Measurements from ENCODE around the gene PAX9. TPM values are rescaled to one million over a fixed set of nuclear protein-coding genes. Genes with fewer than 3 reads are reported as not detected.

The PAX9 gene
- total RNA-seq, 1 experiment from 2014 or later = 14.9 TPM

- Histone ChIP-seq H3K36me3 (ENCODE audit: low read depth, low read length) (no peaks in the 10 kb centered on the region), H3K4me2 (ENCODE audit: low read length) (no peak overlapping the region), H4K20me1 (ENCODE audit: low read length) (no peaks in the 10 kb centered on the region), H3K27me3 (ENCODE audit: low read length) (no peaks in the 10 kb centered on the region), H3K9ac (ENCODE audit: low read length) (no peak overlapping the region), H3K79me2 (ENCODE audit: low read length) (no peaks in the 10 kb centered on the region), H3K4me3 (ENCODE audit: low read length) (no peak overlapping the region), H3K9me2 (replicated peaks; ENCODE audit: low read length) (no peaks in the 10 kb centered on the region), H3K9me3 (ENCODE audit: low read length) (no peaks in the 10 kb centered on the region), H3K4me1 (ENCODE audit: insufficient read depth, low read length) (peaks cover 15% of the 10 kb centered on the region), H2AFZ (ENCODE audit: low read length) (no peak overlapping the region), H3F3A (ENCODE audit: low read length, unreplicated experiment) (no peaks in the 10 kb centered on the region), H3K27ac (ENCODE audit: low read length) (no peak overlapping the region)
- intact Hi-C loops (cut with micrococcal nuclease) = loop anchor here (5.0 kb wide), 1 partner anchor 579 kb away; no protein-coding TSS in a partner anchor
- ChIA-PET CTCF (no interaction called here), POLR2A (ENCODE audit: unreplicated experiment) (no interaction called here)
- no peak for TF ChIP-seq EZH2 (IDR thresholded peaks at IDR 0.05; ENCODE audit: low read length, unreplicated experiment)
- TF ChIP-seq CTCF (conservative IDR thresholded peaks at IDR 0.05; ENCODE audit: low read depth, low read length) = no peak
- no peak for TF ChIP-seq EZH2phosphoT487 (IDR thresholded peaks at IDR 0.05; ENCODE audit: borderline replicate concordance, low read length)
- no TSS peak for BruUV-seq (replicated peaks)
- DNase-seq (no peak), ATAC-seq (no peak)
Measured at GRCh38 chr14:36653413-36653812, 8.2 kb upstream of the PAX9 start.

GRCh38 chr14:36653962-36654793, 7.5 kb upstream of the PAX9 start:
- ChIA-PET POLR2A (ENCODE audit: unreplicated experiment) (no interaction called here), CTCF (no interaction called here)
- H4K20me1 ChIP-seq (ENCODE audit: low read length) = no peaks in the 10 kb centered on the region
- no peak overlapping the region for H3K27ac ChIP-seq (ENCODE audit: low read length)
- H3F3A ChIP-seq (ENCODE audit: low read length, unreplicated experiment) = no peaks in the 10 kb centered on the region
- no peak overlapping the region for H3K9ac ChIP-seq (ENCODE audit: low read length)
- H3K4me1 ChIP-seq (ENCODE audit: insufficient read depth, low read length) = peaks cover 16% of the 10 kb centered on the region
- H3K9me3 ChIP-seq (ENCODE audit: low read length) = no peaks in the 10 kb centered on the region
- no peaks in the 10 kb centered on the region for H3K9me2 ChIP-seq (replicated peaks; ENCODE audit: low read length)
- BruUV-seq (replicated peaks) = no TSS peak
- no peak overlapping the region for H3K4me3 ChIP-seq (ENCODE audit: low read length)
- H3K4me2 ChIP-seq (ENCODE audit: low read length) = no peak overlapping the region
- intact Hi-C loops (cut with micrococcal nuclease) = loop anchor here (5.0 kb wide), 1 partner anchor 578 kb away; no protein-coding TSS in a partner anchor
- no peaks in the 10 kb centered on the region for H3K79me2 ChIP-seq (ENCODE audit: low read length)
- ATAC-seq (no peak), DNase-seq (no peak)
- H3K36me3 ChIP-seq (ENCODE audit: low read depth, low read length) = no peaks in the 10 kb centered on the region
- H2AFZ ChIP-seq (ENCODE audit: low read length) = no peak overlapping the region
- no peak for TF ChIP-seq EZH2 (IDR thresholded peaks at IDR 0.05; ENCODE audit: low read length, unreplicated experiment)
- TF ChIP-seq EZH2phosphoT487 (IDR thresholded peaks at IDR 0.05; ENCODE audit: borderline replicate concordance, low read length) = no peak
- no peak for TF ChIP-seq CTCF (conservative IDR thresholded peaks at IDR 0.05; ENCODE audit: low read depth, low read length)
- H3K27me3 ChIP-seq (ENCODE audit: low read length) = no peaks in the 10 kb centered on the region

- intact Hi-C loops (cut with micrococcal nuclease) = loop anchor here (5.0 kb wide), 1 partner anchor 577 kb away; no protein-coding TSS in a partner anchor
- TF ChIP-seq EZH2 (IDR thresholded peaks at IDR 0.05; ENCODE audit: low read length, unreplicated experiment) = no peak
- no peak for TF ChIP-seq EZH2phosphoT487 (IDR thresholded peaks at IDR 0.05; ENCODE audit: borderline replicate concordance, low read length)
- TF ChIP-seq CTCF (conservative IDR thresholded peaks at IDR 0.05; ENCODE audit: low read depth, low read length) = no peak
- BruUV-seq (replicated peaks) = no TSS peak
Measured at GRCh38 chr14:36654794-36655381, 6.8 kb upstream of the PAX9 start.

More at GRCh38 chr14:36654794-36655381, 6.8 kb upstream of the PAX9 start:
- Histone ChIP-seq H3K27ac (ENCODE audit: low read length) (no peak overlapping the region), H3K27me3 (ENCODE audit: low read length) (no peaks in the 10 kb centered on the region), H3K4me2 (ENCODE audit: low read length) (no peak overlapping the region), H3K9ac (ENCODE audit: low read length) (no peak overlapping the region), H3K4me1 (ENCODE audit: insufficient read depth, low read length) (peaks cover 16% of the 10 kb centered on the region), H4K20me1 (ENCODE audit: low read length) (no peaks in the 10 kb centered on the region), H3K79me2 (ENCODE audit: low read length) (no peaks in the 10 kb centered on the region), H3K9me2 (replicated peaks; ENCODE audit: low read length) (no peaks in the 10 kb centered on the region), H3K4me3 (ENCODE audit: low read length) (no peak overlapping the region), H3K36me3 (ENCODE audit: low read depth, low read length) (no peaks in the 10 kb centered on the region), H3K9me3 (ENCODE audit: low read length) (no peaks in the 10 kb centered on the region), H3F3A (ENCODE audit: low read length, unreplicated experiment) (no peaks in the 10 kb centered on the region), H2AFZ (ENCODE audit: low read length) (no peak overlapping the region)
- POLR2A ChIA-PET (ENCODE audit: unreplicated experiment) = interaction anchor here (0.6 kb wide), 1 partner anchor 1035 kb away, joined by 3 read pairs; no protein-coding TSS in a partner anchor
- DNase-seq (no peak), ATAC-seq (no peak)
- CTCF ChIA-PET = no interaction called here
